ENCODE results near the gene MARCO. TPM values are rescaled to one million over a fixed set of nuclear protein-coding genes. Genes with fewer than 3 reads are reported as not detected.

The MARCO gene
- total and polyA plus RNA-seq, 2 of the 8 experiments (the other 6 are each of a cell fraction or from before 2014, with no cell fraction given) = not detected

DNA sequence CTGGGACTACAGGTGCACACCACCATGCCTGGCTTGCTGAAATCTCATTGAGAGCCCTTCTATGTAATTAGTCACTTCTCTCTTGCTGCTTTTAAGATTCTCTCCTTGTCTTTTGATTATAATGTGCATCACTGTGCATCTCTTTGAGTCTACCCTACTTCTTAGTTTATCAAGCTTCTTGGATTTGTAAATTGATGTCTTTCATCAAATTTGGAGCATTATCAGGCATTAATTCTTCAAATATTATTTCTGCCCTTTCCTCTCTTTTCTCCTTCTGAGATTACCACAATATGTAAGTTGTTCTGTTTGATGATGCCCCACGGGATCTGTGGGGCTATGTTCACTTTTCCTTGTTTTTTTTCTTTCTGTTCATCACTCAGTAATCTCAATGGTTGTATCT lies 9.0 kb upstream of the MARCO start (continued):
- TF ChIP-seq KDM4A (IDR thresholded peaks at IDR 0.05; ENCODE audit: low read depth, low read length, severe bottlenecking) (no peak), POU5F1 (IDR thresholded peaks at IDR 0.05; ENCODE audit: low read depth, low read length) (no peak)

Measured in H1 (cell line).